GM23248 (cell line): ENCODE data around the gene FNDC3B.

Experiments
- EZH2 ChIP-seq: fragments of 200-600 bp; sonication (generic); IDR thresholded peaks from 2 replicates; pipeline ENCODE4 v1.6.1; 2018; ENCODE audit warnings: antibody characterized with exemption, mild to moderate bottlenecking; ENCODE audit not compliant: insufficient read depth, poor library complexity, severe bottlenecking
- EZH2phosphoT487 ChIP-seq: fragments of 200-600 bp; sonication (generic); IDR thresholded peaks from 2 replicates; pipeline ENCODE4 v1.6.1; 2018; ENCODE audit warnings: antibody characterized with exemption, moderate library complexity, mild to moderate bottlenecking, low read depth; ENCODE audit not compliant: insufficient read depth

DNA sequence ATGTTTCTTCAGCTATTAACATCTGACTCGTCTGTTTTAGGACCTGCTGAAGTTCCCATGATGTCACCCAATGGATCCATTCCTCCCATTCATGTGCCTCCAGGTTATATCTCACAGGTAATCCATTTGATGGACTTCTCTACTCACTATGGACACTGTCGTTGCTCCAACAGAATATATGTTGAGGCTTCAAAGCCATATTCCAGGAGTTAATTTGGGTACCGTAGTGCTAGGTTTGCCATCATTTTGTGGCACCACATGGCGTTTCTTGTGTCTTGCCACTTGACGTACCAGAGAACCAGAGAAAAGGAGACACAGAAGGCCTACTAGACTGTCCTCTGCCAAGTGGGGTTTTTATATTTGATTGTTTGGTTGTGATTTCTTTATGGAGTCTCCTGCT lies 187.5 kb downstream of the FNDC3B start:
- no peak for TF ChIP-seq EZH2
- TF ChIP-seq EZH2phosphoT487: no peak
